Peyer's patch (tissue), 4 donors: ENCODE data around the gene CXXC5. TPM values are rescaled to one million over a fixed set of nuclear protein-coding genes. Genes with fewer than 3 reads are reported as not detected.

Experiments
- DNase-seq, 3 donors: peaks; one replicate each; pipeline ENCODE4 v3.0.0-alpha.2; 2017 to 2019
- H3K27ac ChIP-seq, 4 donors: fragments of 200-600 bp; sonication (generic); one replicate each; pipeline ENCODE4 v1.5.1; 2016 to 2019
- H3K27me3 ChIP-seq, 2 donors: fragments of 200-600 bp; sonication (generic); one replicate each; pipeline ENCODE4 v1.5.1; 2019
- H3K36me3 ChIP-seq, 3 donors: fragments of 200-600 bp; sonication (generic); one replicate each; pipeline ENCODE4 v1.5.1; 2016 to 2019
- H3K4me1 ChIP-seq, 4 donors: fragments of 200-600 bp; sonication (generic); one replicate each; pipeline ENCODE4 v1.5.1; 2016 to 2019
- H3K4me3 ChIP-seq, 4 donors: fragments of 200-600 bp; sonication (generic); 1 replicate in 3 of 4; 2 replicates in 1 of 4; pipeline ENCODE4 v1.5.1; 2016 to 2019; ENCODE audit warnings: mild to moderate bottlenecking in 1 of 4
- H3K9me3 ChIP-seq, 4 donors: fragments of 200-600 bp; sonication (generic); one replicate each; pipeline ENCODE4 v1.5.1; 2016 to 2019; ENCODE audit warnings: mild to moderate bottlenecking in 1 of 4
- CTCF ChIP-seq, 6 experiments: fragments of 450-650 bp in 4 of 6; fragments of 200-600 bp in 2 of 6; sonication (generic) in 1 of 6; IDR thresholded peaks; one replicate each; pipeline ENCODE4 v1.5.1; 2017 to 2019; ENCODE audit warnings: antibody characterized with exemption in 6 of 6, mild to moderate bottlenecking in 3 of 6, moderate library complexity in 1 of 6
- POLR2A ChIP-seq, 2 donors: fragments of 450-650 bp; IDR thresholded peaks; one replicate each; pipeline ENCODE4 v1.5.1; 2017; ENCODE audit warnings: antibody characterized with exemption in 2 of 2, mild to moderate bottlenecking in 2 of 2, moderate library complexity in 2 of 2
- total RNA-seq, 4 donors: library from RNA; depleted of rRNA; stranded (reverse); fragments of >200 nt; gene quantifications; one replicate each; pipeline ENCODE4 v1.1.0, GENCODE V29; 2016

Gene CXXC5
- total RNA-seq, 4 donors from 2014 or later, result 21.7 to 49.5 (median 30.9) TPM

- Histone ChIP-seq H3K4me1 (peaks cover 0 to 23% (median 10%) of the 10 kb centered on the region in 4 donors), H3K4me3 (no peak overlapping the region), H3K27me3 (no peaks in the 10 kb centered on the region), H3K9me3 (no peaks in the 10 kb centered on the region), H3K27ac (no peak overlapping the region), H3K36me3 (no peaks in the 10 kb centered on the region)
- DNase-seq, result no peak
- TF ChIP-seq POLR2A (IDR thresholded peaks at IDR 0.05) (no peak), CTCF (IDR thresholded peaks at IDR 0.05) (no peak)
Measured at GRCh38 chr5:139692148-139692547, 44.0 kb downstream of the CXXC5 start.

- no peak for DNase-seq
- H3K4me3 ChIP-seq, result no peak overlapping the region
- no peaks in the 10 kb centered on the region for H3K9me3 ChIP-seq
- no peak for TF ChIP-seq CTCF (IDR thresholded peaks at IDR 0.05)
- TF ChIP-seq POLR2A (IDR thresholded peaks at IDR 0.05), result no peak
- peaks cover 0 to 30% (median 13%) of the 10 kb centered on the region in 4 donors for H3K4me1 ChIP-seq
- H3K36me3 ChIP-seq, result no peaks in the 10 kb centered on the region
- no peaks in the 10 kb centered on the region for H3K27me3 ChIP-seq
- H3K27ac ChIP-seq, result no peak overlapping the region
Measured at GRCh38 chr5:139692679-139693308, 44.6 kb downstream of the CXXC5 start.

- Histone ChIP-seq H3K36me3 (no peaks in the 10 kb centered on the region), H3K4me3 (no peak overlapping the region), H3K27me3 (no peaks in the 10 kb centered on the region), H3K4me1 (peaks cover 0 to 40% (median 17%) of the 10 kb centered on the region in 4 donors), H3K27ac (no peak overlapping the region), H3K9me3 (no peaks in the 10 kb centered on the region)
- DNase-seq, result no peak
- TF ChIP-seq CTCF (IDR thresholded peaks at IDR 0.05) (no peak), POLR2A (IDR thresholded peaks at IDR 0.05) (no peak)
Measured at GRCh38 chr5:139693676-139694364, 45.7 kb downstream of the CXXC5 start.

- Histone ChIP-seq H3K27ac (no peak overlapping the region), H3K9me3 (no peaks in the 10 kb centered on the region), H3K36me3 (no peaks in the 10 kb centered on the region), H3K4me1 (peaks cover 0 to 40% (median 14%) of the 10 kb centered on the region in 4 donors), H3K27me3 (no peaks in the 10 kb centered on the region), H3K4me3 (no peak overlapping the region)
- DNase-seq, result no peak
- TF ChIP-seq CTCF (IDR thresholded peaks at IDR 0.05), result no peak
- TF ChIP-seq POLR2A (IDR thresholded peaks at IDR 0.05), result no peak
Measured at GRCh38 chr5:139694556-139695177, 46.5 kb downstream of the CXXC5 start.

GRCh38 chr5:139695178-139695573, 47.0 kb downstream of the CXXC5 start:
- Histone ChIP-seq H3K36me3 (no peaks in the 10 kb centered on the region), H3K9me3 (no peaks in the 10 kb centered on the region), H3K4me1 (peaks cover 0 to 35% (median 12%) of the 10 kb centered on the region in 4 donors), H3K27me3 (no peaks in the 10 kb centered on the region), H3K4me3 (no peak overlapping the region), H3K27ac (no peak overlapping the region)
- no peak for DNase-seq
- TF ChIP-seq CTCF (IDR thresholded peaks at IDR 0.05) (no peak), POLR2A (IDR thresholded peaks at IDR 0.05) (no peak)
